Stomach (tissue), 4 donors: ENCODE measurements around the gene ZBBX.

ENCODE experiments used
- EP300 ChIP-seq: sonication (generic); formaldehyde crosslinking; IDR thresholded peaks from one replicate; pipeline ENCODE4 v1.6.1; 2017; ENCODE audit warnings: antibody characterized with exemption
- POLR2A ChIP-seq, 4 donors: fragments of 450-650 bp; IDR thresholded peaks; one replicate each; pipeline ENCODE4 v1.6.1; 2016; ENCODE audit warnings: antibody characterized with exemption in 4 of 4, control low read depth in 2 of 4, mild to moderate bottlenecking in 1 of 4, moderate library complexity in 1 of 4
- POLR2AphosphoS5 ChIP-seq, 3 donors: sonication (generic); formaldehyde crosslinking; IDR thresholded peaks; one replicate each; pipeline ENCODE4 v1.6.1; 2016; ENCODE audit warnings: antibody characterized with exemption in 3 of 3
- TF ChIP-seq, protein P1 (sequence below), 7 experiments: fragments of 450-650 bp in 4 of 7; fragments of 200-600 bp in 3 of 7; sonication (generic) in 3 of 7; IDR thresholded peaks; one replicate each; pipeline ENCODE4 v1.5.1; 2016 to 2019; ENCODE audit warnings: antibody characterized with exemption in 7 of 7, control low read depth in 2 of 7, mild to moderate bottlenecking in 1 of 7

DNA sequence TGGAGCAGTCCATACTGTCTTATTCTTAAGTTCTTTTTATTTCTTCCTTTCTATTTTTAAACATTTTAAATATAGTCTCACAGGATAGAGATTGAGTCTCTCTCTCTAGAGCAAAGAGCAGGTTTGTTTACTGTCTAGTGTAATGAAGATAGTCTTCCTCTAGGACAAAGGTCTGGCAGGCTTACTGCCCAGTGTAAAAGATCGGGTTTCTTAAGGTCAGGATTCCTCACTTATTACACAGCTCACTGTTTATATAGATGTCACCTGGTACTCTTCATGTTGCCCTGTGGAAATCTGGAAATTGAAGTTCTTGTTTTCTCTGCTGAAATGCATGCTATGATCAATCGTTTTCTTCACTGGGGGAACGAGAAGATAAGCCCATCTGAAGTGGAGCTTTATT is 76.0 kb downstream of the ZBBX start:
- no peak for TF ChIP-seq POLR2A (IDR thresholded peaks at IDR 0.05)
- TF ChIP-seq EP300, result no peak
- TF ChIP-seq, protein P1, sequence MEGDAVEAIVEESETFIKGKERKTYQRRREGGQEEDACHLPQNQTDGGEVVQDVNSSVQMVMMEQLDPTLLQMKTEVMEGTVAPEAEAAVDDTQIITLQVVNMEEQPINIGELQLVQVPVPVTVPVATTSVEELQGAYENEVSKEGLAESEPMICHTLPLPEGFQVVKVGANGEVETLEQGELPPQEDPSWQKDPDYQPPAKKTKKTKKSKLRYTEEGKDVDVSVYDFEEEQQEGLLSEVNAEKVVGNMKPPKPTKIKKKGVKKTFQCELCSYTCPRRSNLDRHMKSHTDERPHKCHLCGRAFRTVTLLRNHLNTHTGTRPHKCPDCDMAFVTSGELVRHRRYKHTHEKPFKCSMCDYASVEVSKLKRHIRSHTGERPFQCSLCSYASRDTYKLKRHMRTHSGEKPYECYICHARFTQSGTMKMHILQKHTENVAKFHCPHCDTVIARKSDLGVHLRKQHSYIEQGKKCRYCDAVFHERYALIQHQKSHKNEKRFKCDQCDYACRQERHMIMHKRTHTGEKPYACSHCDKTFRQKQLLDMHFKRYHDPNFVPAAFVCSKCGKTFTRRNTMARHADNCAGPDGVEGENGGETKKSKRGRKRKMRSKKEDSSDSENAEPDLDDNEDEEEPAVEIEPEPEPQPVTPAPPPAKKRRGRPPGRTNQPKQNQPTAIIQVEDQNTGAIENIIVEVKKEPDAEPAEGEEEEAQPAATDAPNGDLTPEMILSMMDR (IDR thresholded peaks at IDR 0.05), result no peak
- TF ChIP-seq POLR2AphosphoS5 (IDR thresholded peaks at IDR 0.05), result no peak
